NCI-H1417 treated with DMSO at 0.1 percent for 48 hours (cell line): ENCODE measurements around the gene PPP1R1C.
"Not testable (repeated sequence)": the region's sequence is repeated elsewhere in the genome, so short reads cannot be mapped to it uniquely, and the experiment has no call there.

Experiments used
- DNase-seq: peaks from one replicate; lab custom pipeline; 2025; lab: John Stamatoyannopoulos, UW

The PPP1R1C gene

DNA sequence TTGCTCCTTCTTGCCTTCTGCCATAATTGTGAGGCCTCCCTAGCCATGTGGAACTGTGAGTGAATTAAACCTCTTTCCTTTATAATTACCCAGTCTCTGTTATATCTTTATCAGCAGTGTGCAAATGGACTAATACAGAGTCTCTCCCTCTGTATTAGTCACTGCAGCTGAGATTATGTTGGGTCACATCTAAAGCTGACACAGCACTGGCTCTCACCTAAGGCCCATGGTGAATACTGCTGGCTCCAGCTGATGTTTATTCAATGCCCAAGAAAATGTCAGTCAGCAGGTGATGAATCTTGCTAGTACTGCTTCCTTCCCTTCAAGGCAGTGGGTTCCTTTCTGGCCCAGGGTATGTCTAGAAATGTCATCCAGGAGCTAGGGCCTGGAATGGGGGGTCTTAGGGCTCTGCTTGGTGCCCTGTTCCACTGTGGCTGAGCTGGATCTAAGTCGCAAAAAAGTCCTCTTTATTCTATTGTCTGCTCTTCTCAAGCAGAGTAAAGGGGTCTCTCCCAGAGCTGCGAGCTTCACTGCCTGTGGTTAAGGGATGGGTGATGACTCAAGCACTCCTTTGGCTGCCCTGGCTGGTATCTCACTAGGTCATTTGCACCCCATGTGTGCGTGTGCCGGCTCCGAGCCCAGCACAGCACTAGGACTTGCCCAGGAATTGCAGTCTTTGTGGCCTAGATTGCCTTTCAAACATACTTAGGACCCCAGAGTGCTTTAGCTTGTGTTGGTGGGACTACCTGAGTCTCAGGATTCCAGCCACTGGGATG, 29.9 kb downstream of the PPP1R1C start:
- DNase-seq: no peak

DNA sequence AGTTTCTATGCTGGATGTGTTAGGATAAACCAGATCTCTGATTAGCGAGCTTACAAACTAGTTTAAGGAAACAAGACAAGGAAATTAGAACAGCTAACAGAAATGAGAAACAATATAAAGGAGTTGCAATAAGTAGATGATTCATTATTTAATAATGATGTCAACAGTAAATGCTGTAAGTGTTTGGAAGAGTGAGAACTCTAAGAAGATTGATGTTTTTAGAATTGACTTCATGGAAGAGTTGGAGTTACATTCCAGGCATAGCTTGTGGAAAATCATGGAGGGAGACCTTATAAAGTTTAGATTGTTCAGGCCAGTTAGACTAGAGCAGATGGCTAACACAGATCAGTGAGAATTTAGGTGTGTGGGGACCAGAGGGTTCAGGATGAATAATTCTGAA, 32.6 kb downstream of the PPP1R1C start:
- DNase-seq: no peak

DNA sequence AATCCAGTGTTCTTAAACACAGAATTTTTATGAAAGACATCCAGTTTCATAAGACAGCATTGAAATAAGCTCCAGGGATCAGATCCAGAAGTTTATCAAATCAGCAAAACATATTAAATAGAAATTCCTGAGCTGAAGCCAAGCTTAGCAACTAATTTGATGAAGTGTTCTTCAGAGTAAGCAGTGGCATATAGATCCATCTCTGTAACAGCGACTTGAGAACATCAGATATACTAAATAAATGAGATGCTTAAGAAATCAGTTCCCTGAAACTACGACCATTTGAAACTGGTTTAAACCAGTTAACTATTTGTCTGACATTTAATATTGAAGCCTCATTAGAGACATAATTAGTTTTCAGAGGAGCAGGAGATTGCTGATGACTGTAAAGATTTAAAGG, 34.1 kb downstream of the PPP1R1C start:
- no peak for DNase-seq

DNA sequence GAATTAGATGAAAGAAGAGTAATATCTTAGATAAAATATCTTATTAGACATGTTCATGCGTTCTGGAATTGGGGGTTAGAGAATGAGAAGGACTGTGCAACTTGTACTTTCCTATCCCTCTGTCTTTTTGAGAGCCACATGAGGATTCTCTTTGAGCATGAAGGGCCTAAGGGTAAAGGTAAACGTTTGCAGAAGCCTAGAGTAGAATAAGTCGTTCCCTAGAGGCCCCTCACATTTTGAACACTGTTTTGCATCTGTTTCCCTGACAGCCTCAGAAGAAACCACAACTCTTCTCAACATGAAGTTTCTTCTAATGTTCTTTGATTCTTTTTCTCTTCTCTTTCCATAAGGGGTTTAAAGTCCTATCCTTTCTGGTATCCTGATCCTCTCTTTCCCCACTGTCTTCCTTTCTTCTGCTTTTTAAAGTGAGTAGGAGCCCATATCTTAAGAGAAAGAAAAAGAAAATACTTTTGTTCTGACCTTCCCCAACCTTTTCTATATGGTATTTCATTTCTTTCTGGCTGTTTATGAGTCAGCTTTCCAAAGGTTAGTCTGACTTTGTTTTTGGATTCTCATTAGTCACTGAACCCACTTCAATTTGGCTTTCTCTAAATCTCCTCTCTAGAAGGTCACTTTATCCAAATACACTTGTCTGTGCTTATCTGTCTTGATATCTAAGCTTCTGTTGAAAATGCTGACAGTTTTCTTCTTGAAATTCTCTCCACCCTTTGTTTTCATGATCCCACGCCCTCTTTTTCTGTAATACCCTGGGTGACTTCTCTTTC, 34.8 kb downstream of the PPP1R1C start:
- DNase-seq: no peak

DNA sequence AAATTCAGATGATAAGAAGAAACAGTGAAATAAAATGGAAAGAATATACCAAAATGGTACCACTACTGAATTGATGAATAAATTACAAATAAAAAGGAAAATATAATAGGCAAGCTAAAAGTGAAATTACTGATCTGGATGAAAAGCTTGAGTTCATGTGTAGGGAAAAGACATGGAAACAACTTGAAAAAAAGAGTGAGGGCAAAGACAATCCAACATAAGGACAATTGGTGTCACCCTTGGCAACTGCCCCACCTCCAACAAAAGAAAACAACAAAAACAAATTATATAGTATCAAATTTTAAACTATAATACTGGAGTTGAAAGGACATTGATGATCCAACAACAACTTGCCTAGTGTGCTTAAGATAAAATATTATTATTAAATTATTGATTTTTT, 37.6 kb downstream of the PPP1R1C start:
- DNase-seq: no peak

DNA sequence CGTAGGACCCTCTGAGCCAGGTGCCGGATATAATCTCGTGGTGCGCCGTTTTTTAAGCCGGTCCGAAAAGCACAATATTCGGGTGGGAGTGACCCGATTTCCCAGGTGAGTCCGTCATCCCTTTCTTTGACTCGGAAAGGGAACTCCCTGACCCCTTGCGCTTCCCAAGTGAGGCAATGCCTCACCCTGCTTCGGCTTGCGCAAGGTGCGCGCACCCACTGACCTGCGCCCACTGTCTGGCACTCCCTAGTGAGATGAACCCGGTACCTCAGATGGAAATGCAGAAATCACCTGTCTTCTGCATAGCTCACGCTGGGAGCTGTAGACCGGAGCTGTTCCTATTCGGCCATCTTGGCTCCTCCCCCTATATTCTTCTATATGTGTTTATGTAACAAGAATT, 45.2 kb downstream of the PPP1R1C start:
- DNase-seq: not testable (repeated sequence)

DNA sequence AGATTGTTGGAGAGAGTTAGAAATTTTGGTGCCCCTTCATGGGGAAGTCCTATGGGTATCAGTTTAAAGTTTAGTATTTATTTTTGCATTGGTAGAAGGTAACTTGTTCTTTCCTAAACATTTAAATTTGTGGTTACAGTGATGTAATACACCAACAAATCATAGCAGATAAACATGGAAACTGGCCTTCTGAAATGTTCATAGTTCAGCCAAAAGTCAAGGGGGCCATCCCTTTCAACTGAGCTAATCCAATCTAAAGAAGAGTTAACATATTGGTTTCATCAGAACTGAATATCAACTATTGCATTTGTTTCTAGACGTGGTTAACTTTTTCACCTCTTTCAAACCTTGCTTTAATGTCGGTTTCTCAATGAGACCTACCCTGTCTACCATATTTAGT, 46.3 kb downstream of the PPP1R1C start:
- no peak for DNase-seq

DNA sequence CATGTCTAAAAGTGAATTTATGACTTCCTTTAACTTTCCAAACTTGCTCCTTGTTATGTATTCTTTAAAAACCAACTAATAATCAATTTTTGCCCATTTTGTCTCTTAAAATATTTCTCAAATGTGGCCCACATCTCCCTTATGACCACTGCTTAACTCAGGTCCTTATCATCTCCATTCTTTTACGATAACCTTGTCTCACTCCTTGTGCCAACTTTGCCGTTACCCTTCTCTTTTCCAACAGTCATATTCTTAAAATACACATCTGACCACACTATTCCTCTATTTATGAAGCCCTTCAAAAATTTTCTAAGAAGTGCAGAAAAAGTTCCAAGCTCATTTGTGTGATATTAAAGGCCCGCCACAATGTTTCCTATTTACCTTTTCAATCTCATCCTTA, 47.8 kb downstream of the PPP1R1C start:
- no peak for DNase-seq

DNA sequence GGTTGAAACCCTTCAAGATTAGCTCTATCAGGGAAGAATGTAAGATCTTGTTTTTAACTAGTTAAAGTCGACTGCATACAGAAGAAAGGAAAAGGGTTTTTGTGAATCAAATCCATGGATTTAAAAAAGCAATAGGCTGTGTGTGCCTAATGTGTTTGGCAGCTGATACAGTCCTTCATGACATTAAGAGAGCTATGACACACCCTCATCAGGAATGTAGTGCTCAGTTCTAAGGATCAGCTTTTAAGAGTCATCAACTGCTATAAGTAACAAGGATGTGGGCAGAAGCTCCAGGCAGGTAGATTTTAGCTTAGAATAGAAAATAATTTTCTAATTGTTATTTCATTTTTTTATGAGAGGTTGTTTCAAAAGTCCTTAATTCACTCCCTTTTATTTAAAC, 52.9 kb downstream of the PPP1R1C start:
- no peak for DNase-seq

DNA sequence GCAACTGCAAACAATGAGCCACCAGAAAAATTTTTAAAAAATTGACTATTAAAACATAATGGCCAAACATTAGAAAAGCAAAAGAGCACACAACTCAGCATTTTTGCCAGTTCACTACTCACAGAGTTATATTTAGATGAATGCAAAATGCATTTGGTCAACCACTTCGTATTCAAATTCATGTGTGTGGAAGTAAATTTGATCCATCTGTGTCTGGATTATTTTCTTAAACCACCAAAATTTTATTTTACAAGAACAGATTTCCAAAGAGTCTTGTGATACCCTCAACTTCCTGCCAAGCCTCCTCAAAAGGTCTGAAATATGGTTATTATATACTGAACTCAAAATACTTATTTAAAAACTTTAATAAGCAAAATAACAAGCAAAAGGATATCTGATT, 57.4 kb downstream of the PPP1R1C start:
- DNase-seq: no peak

DNA sequence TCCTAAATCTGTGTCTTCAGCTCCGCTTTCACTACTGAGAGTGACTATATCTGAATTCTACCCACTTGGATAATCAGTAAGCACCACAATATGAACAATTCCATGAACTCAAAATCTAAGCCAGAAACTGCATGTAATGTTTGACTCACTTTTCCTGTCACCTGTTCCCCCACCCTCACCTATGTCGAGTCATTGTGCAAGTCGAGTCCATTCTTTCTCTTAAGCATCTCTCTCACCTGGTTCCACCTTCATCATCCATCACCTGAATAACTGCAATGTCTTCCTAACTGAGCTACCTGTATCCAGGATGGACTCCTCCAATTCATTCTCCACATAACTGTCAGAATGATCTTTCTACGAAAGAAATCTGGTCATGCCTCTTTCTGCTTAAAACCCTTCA, 58.2 kb downstream of the PPP1R1C start:
- DNase-seq: no peak

DNA sequence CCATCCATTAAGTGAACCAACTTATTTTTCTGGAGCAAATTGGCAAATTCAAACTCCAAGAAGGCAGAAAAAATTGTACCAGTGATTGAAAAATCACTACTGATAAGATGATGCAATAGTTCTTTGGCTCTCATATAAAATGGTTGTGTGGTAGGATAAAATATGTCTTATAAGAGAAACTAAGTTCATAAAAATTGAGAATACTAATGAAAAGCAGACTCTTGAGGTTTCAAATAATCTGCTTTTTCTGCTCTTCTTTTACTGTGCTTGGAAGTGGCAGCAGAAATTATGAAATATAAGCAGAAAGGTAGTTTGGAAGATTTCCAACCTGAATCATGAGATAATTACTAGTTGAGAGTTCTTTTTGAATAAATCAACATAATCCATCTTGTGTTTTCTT, 61.9 kb downstream of the PPP1R1C start:
- DNase-seq: no peak

DNA sequence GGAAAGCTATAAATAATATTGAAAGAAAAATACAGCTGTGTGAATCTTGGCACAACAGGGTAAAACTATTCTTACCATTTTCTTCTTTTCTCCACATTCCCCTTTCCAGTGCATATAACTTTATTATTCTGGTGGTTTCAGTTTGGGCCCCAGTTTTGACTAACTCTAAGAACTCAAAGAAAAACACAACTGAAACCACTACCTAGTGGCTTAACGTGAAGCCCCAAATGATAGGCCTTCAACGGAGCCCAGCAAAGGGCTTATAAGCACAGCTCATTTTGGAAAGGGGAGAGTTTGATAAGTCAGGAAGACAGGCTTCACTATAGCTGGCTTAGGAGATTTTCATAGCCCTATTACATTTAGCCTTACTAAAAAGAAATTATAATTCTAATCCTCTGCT, 62.4 kb downstream of the PPP1R1C start:
- no peak for DNase-seq

DNA sequence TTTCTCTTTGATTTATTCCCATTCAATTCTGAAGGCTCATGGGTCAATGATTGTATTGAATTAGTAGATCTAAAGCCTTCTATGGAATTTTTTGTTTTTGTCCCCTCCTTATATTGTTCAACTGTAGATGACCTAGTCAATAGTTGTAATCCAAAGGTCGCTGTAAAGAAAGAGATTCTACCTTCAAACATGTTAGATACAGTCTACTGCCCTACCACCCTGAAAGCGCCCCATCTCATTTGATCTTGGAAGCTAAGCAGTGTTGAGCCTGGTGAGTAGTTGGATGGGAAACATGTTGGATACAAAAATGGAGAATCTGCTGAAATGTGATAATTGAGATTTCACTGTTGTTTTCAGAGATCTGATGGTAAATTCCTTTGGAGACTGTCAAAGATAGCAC, 63.0 kb downstream of the PPP1R1C start:
- no peak for DNase-seq

DNA sequence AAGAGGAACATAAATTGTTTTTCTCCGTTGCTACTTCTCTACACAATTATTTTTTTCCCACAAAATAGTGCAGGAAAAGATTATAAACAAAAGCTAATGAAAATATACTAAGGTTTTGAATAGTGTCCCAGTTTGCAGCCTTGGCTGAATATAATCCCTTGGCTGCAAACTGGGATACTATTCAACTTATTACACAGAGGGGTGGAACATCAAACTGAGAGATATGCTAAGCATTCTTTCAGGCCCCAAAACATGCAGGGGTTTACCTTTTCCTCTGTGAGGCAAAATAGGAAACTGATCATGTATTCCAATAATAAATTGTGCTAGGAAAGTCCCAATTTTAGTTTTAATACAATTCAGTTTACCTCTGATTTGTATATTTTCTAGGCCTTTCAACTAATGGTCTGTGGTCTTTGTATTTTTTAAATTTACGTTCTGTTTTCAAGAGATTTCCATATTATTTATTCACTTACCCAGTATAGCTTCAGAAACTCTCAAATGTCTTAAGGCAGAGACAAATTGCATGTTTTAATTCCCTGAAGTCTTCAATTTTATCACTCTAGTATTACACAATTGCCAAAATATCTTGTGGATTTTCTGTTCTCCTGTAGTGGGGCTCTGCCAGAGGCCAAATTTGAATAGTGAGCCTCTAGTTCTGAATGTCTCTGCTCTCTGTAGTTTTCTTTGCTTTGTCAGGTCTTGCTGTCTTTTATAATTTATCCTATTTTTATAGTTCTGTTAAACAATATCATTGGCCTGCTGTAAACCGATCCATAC, 63.9 kb downstream of the PPP1R1C start:
- no peak for DNase-seq

DNA sequence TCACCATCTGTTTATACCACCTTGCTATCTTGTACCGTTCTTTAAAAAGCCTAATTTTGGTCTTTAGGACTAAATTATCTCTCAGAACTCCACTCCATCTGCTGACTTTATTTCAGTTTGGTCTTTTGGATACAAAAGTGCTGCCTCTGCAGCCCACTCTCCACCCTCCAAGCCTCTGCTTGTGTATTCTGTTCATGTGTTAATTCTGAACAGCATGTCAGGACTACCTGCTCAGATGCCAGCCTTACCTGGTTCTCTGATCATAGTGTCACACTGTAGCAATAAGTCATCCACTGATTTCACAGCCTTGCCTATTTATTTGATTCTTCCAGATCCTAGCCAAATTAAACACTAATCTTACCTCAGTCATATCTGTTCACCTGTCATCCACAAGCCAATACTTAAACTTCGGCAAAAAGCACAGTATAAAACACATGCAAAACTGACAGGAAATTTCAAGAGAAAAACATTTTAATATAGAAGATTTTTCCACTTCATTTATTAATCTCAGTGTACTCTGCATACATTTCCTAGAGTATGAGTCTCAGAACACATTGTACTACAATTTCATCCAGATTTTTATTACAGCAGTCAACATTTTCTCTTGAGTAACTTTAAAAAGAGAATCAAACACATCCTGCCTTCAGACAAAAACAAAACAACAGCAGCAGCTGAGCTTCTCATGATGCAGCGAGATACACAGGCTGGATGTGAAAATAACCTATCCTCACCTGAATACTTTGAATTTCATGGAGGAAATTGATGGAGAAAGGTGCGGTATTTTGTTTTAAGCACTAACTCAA, 64.9 kb downstream of the PPP1R1C start:
- DNase-seq: no peak

DNA sequence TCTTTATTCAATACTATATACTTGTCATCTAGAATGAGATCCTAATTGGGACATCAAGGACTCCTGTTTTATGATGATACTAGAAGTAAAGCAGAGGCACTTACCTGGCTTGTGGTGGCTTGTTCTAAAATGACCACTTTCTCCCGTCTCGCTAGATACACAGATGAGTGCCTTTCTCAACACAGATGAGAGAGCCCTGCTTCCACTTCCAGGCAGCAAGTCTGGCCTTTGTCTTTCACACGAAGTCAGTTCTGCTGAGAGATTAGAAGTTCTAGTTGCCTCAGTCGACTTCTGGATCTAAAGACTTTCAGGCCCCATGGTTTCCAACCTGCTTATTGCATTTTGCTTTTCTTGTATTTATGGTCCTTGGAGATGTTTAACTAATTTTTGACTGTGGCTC, 70.3 kb downstream of the PPP1R1C start:
- no peak for DNase-seq

DNA sequence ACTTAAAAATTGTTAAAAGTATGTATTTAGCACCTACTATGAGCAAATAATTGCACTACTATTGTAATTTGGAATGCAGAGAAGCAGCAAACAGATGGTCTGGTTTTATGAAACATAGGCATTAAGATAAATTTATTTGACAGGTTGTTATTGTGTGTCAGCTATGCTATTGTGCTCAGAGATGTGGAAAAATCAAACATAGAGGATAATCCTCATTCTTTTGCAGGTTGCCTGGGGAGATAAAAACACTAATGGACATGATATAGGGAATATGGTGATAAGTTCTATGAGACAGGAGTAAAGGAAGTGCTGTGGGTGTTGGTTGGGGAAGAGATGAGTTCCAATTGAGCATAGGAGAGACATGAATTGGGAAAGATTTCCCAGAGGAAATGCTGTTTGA, 71.3 kb downstream of the PPP1R1C start:
- DNase-seq: no peak

DNA sequence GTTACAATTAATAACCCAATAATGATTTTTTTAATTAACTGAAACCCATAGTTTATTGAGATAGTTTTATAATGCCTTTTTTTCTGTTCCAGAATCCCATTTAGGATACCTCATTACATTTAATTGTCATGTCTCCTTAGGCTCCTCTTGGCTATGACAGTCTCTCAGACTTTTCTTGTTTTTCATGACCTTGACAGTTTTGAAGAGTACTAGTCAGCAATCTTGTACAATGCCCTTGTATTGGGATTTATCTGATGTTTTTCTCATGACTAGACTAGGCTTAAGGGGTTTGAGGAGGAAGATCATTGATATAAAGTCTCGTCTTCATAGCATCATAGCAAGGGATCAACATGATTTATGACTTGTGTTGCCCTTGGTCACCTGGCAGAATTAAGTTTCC, 72.4 kb downstream of the PPP1R1C start:
- no peak for DNase-seq

DNA sequence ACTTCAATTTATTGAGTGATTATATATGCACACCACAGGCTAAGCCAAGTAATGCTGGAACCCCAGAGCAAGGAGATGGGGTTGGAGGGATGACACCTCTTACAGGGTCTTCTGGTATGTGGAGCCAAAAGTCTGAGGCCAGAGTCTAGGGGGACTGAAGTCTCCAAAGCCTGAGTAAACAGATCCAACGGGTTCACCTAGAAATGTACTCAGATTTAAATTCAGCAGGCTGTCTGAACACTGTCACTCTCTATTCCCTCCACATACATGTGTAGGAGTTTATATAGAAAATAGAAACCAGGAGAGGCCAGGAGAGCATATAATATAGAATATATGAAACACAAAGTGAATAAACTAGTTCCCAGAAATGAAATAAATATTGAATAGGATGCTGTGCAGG, 76.1 kb downstream of the PPP1R1C start:
- DNase-seq: no peak

DNA sequence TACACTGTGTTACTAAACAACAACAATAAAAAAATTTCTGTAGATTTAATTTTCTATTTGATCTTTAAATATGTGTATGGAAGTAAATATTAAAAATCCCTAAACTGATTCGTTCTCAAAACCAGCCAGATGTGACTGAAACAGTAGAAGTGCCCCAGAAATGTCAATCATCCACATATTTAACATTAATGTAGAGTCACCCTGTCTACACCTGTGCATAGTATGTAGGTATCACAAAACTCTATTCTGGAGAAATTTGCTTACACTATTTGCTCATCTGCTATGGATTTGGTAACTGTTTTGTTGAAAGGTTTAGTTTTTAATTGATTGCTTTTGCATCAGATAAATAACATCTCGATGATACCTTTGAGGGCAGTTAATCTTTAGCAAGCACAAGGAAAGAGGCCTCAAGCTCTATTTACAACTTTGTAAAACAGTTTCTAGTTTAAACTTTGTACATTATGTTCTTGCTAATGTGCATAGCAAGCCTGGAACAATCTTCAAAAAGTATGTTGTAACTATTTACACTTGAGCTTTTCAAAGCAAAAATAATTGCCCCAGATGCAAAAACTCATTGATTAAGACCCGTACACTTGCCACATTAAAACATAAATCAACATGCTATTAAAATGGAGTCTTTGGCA, 76.8 kb downstream of the PPP1R1C start:
- DNase-seq: no peak
